Measurements from ENCODE around the gene CHERP. TPM values are rescaled to one million over a fixed set of nuclear protein-coding genes. Genes with fewer than 3 reads are reported as not detected.

The CHERP gene
- total RNA-seq = 10 to 100 TPM; 11.4 to 26.4 (median 22.4) TPM

- Histone ChIP-seq H3K36me3 (peaks cover 0 to 23% (median 0%) of the 10 kb centered on the region in 3 donors), H3K27ac (peak within 1 kb of the TSS; percentile 83 to 90 (median 87)), H3K4me3 (peak within 1 kb of the TSS; percentile 78 to 99 (median 95)), H3K27me3 (no peaks in the 10 kb centered on the region), H3K9me3 (no peaks in the 10 kb centered on the region), H3K4me1 (peaks cover 0 to 26% (median 8%) of the 10 kb centered on the region in 4 donors)
- peak; percentile 90 to 97 (median 94) for DNase-seq
- TF ChIP-seq POLR2A (IDR thresholded peaks at IDR 0.05) = peak; percentile 52 to 68
- TF ChIP-seq CTCF (IDR thresholded peaks at IDR 0.05) = peak in 3 of 6 experiments; percentile 4 to 17 (median 4)
Measured at GRCh38 chr19:16542045-16542909, at the start of gene CHERP. CHERP (minus strand) TSS chr19:16542437; CDS start chr19:16542378, 59 bp downstream.

- H3K4me1 ChIP-seq = peaks cover 0 to 67% (median 50%) of the 10 kb centered on the region in 4 donors
Measured at GRCh38 chr19:16590876-16591802, 48.9 kb upstream of the CHERP start.

GRCh38 chr19:16589917-16590316 is 47.7 kb upstream of the CHERP start:
- no peaks in the 10 kb centered on the region for H3K36me3 ChIP-seq
- no peak overlapping the region for H3K4me3 ChIP-seq
- H3K4me1 ChIP-seq = peaks cover 0 to 67% (median 56%) of the 10 kb centered on the region in 4 donors
- TF ChIP-seq POLR2A (IDR thresholded peaks at IDR 0.05) = no peak
- no peak for TF ChIP-seq CTCF (IDR thresholded peaks at IDR 0.05)
- H3K9me3 ChIP-seq = no peaks in the 10 kb centered on the region
- H3K27me3 ChIP-seq = no peaks in the 10 kb centered on the region
- no peak for DNase-seq
- no peak overlapping the region for H3K27ac ChIP-seq

More at GRCh38 chr19:16590876-16591802, 48.9 kb upstream of the CHERP start:
- H3K4me3 ChIP-seq = no peak overlapping the region
- peak overlapping the region in 1 of 4 donors; percentile 22 for H3K27ac ChIP-seq
- no peaks in the 10 kb centered on the region for H3K9me3 ChIP-seq
- DNase-seq = no peak
- no peaks in the 10 kb centered on the region for H3K27me3 ChIP-seq
- no peaks in the 10 kb centered on the region for H3K36me3 ChIP-seq
- TF ChIP-seq POLR2A (IDR thresholded peaks at IDR 0.05) = no peak
- no peak for TF ChIP-seq CTCF (IDR thresholded peaks at IDR 0.05)

GRCh38 chr19:16588824-16589577 is 46.8 kb upstream of the CHERP start:
- H3K36me3 ChIP-seq = no peaks in the 10 kb centered on the region
- H3K9me3 ChIP-seq = no peaks in the 10 kb centered on the region
- TF ChIP-seq POLR2A (IDR thresholded peaks at IDR 0.05) (no peak), CTCF (IDR thresholded peaks at IDR 0.05) (no peak)
- no peak for DNase-seq
- peaks cover 6 to 69% (median 48%) of the 10 kb centered on the region in 4 donors for H3K4me1 ChIP-seq
- H3K27ac ChIP-seq = peak overlapping the region in 3 of 4 donors; percentile 84 to 91 (median 87)
- H3K27me3 ChIP-seq = no peaks in the 10 kb centered on the region
- peak overlapping the region in 1 of 4 donors; percentile 47 for H3K4me3 ChIP-seq

All from Peyer's patch (tissue), 4 donors.